Measurements from ENCODE around the gene VWC2L.

DNA sequence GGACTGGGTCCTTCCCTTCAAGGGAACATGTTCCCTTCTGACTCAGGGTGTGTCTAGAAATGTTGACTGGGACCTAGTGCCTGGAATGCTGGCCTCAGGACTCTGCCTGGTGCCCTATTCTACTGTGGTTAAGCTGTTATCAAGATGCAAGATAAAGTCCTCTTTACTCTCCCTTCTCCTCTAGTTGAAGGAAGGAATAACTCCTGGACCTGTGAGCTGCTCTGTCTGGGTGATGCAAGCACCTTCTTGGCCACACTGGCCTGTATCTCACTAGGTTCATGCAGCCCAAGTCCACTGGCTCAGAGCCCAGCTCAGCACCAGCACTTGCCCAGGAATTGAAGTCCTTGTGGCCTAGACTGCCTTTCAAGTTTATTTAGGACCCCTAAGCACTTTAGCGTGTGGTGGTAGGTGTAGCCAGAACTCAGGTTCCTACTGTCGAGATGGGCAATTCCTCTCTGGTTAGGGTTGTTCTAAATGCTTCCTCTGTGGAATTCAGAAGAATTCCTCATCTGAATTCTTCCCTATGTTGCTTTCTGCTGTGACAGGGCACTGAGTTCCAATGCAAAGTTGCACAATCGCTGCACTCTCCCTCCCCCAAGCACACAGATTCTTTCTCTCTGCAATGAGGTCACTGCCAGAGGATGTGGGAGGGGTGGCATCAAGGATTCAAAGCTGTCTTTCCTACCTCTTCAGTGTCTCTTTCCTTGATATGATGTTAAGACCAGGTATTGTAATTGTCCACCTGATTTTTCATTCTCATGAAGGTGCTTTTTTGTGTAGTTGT lies 54.7 kb downstream of the VWC2L start:
- TF ChIP-seq SIN3A (IDR thresholded peaks at IDR 0.05; ENCODE audit: borderline replicate concordance, insufficient read depth, low read length) (no peak), TAF1 (IDR thresholded peaks at IDR 0.05; ENCODE audit: borderline replicate concordance, insufficient read depth, low read length) (no peak)
